C4-2B (cell line): ENCODE data around the gene WWOX.

Experiments
- H3K27ac ChIP-seq: fragments of 450-650 bp; 2 replicates; pipeline ENCODE4 v1.5.1; 2017
- ZFX ChIP-seq: fragments of 450-650 bp; IDR thresholded peaks from 2 replicates; pipeline ENCODE4 v1.6.1; 2017
- TF ChIP-seq, protein P1 (sequence below): fragments of 450-650 bp; conservative IDR thresholded peaks from 2 replicates; pipeline ENCODE4 v1.5.1; 2017; ENCODE audit warnings: mild to moderate bottlenecking

The WWOX gene

DNA sequence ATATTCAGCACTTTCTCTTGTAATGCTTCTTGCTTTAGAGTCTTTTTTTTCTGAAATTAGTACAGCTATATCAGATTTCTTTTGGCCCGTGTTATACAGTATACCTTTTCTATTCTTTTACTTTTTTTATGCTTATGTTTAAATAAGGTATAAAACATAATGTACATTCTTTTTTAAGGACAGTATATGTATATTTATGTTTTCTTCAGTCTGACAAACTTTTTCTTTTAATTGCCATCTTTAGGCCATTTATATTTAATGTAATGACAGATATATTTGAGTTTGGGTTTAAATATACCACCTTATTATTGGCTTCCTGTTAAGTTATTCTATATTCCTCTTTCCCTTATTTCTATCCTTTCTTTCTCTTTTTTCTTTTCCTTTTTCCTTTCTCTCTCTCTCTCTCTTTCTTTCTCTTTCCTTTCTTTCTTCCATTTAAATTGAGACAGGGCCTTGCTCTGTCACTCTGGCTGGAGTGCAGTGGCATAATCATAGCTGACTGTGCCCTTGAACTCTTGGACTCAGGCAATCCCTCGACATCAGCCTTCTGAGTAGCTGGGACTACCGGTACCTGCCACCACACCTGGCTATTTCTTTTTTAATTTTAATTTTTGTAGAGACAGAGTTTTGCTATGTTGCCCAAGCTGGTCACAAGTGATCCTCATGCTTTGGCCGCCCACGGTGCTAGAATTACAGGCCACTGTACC, 61.7 kb downstream of the WWOX start:
- TF ChIP-seq ZFX, result no peak
- TF ChIP-seq, protein P1, sequence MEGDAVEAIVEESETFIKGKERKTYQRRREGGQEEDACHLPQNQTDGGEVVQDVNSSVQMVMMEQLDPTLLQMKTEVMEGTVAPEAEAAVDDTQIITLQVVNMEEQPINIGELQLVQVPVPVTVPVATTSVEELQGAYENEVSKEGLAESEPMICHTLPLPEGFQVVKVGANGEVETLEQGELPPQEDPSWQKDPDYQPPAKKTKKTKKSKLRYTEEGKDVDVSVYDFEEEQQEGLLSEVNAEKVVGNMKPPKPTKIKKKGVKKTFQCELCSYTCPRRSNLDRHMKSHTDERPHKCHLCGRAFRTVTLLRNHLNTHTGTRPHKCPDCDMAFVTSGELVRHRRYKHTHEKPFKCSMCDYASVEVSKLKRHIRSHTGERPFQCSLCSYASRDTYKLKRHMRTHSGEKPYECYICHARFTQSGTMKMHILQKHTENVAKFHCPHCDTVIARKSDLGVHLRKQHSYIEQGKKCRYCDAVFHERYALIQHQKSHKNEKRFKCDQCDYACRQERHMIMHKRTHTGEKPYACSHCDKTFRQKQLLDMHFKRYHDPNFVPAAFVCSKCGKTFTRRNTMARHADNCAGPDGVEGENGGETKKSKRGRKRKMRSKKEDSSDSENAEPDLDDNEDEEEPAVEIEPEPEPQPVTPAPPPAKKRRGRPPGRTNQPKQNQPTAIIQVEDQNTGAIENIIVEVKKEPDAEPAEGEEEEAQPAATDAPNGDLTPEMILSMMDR, result no peak

DNA sequence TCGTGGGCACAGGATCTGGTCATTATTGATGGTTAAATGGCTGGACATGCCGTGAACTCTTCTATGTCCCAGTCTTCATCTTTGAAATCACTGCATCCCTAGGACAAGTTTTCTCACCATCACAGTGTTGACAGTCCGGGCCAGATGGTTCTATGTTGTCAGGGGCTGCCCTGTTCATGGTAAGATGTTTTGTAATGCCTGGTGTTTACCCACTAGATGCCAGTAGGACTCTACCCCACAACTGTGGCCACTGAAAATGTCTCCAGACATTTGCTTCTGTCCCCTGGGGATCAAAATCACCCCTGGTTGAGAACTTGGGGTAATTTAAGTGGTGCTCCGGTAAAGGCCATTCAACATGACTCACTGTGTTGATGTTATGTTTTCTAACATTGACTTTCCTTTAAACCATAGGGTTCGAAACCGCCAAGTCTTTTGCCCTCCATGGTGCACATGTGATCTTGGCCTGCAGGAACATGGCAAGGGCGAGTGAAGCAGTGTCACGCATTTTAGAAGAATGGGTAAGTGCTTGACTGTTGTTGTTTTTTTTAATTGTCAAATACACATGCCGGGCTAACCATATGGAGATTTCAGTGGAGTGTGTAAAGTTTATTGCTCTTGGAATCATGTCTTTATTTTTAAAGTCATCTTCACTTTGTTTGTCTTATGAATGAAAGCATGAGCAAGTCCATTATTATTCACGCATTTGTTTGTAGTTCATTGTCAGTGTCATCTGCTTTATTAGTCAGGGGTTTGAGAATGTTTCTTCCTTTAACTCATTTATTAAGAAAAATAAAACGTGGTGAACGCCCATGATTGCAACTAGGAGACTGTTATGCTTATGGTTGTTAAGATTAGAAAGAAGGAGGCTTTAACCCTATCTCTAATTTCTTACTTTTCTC, 64.6 kb downstream of the WWOX start:
- no peak overlapping the region; the same call in 1 of the 2 replicates for H3K27ac ChIP-seq
- TF ChIP-seq, protein P1, result no peak
- no peak for TF ChIP-seq ZFX

More for the DNA sequence above, 61.7 kb downstream of the WWOX start:
- H3K27ac ChIP-seq, result no peak overlapping the region

DNA sequence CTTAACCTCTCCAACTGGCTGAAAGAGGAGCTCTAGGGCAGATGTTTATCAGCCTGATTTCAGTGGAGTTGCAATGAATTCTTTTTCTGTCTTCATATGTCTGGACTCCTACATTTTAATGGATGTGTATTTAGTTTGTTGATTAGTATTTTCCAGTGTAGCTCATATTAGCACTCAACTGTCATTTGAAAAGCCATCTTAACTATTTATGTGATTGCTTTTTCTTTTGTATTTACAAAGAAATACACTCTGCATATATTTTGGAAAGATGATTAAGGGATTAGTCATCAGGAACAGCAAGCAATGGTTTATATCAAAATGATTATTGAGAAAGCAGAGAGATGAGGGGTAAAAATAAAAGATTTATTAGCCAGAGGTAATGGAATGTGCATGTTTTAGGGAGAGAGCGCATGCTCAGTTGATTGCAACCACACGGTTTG, 71.1 kb downstream of the WWOX start:
- TF ChIP-seq, protein P1, result no peak
- no peak for TF ChIP-seq ZFX
- H3K27ac ChIP-seq, result no peak overlapping the region

DNA sequence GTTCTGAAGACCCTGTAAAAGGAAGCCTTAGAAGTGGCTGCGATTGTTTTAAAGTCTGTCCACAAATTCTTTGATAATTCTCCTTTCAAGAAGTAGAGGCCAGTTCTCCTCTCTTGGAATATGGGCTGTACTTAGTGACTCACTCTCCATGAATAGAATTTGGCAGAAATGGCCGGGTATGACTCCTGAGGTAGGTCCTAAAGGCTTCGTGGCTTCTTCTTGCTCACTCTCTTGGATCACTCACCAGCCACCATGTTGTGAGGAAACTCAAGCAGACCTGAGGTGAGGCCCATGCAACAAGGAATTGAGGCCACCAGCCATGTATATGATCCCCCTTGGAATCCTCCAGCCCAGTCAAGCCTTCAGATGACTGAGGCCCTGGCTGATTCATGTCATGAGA, 75.8 kb downstream of the WWOX start:
- TF ChIP-seq ZFX, result no peak
- H3K27ac ChIP-seq, result no peak overlapping the region

DNA sequence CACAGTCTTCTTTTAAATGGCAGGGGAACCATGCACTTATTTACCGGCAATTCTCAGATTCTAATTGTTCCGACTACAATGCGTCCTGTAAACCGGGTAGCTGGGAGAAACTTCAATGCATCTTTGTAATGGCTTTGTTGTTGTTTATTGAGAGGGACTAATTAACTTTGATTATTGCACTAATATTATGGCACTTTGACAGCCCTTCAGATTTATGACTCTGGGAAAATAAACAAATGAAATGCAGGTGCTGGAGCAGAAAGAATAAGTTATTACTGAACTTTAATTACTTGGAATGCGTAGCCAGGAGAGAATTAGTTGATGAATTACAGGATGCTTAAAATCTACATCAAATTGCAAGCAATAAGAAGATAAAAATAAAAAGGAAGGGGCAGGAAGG, 77.0 kb downstream of the WWOX start:
- TF ChIP-seq, protein P1, result no peak
- TF ChIP-seq ZFX, result no peak
- no peak overlapping the region for H3K27ac ChIP-seq

DNA sequence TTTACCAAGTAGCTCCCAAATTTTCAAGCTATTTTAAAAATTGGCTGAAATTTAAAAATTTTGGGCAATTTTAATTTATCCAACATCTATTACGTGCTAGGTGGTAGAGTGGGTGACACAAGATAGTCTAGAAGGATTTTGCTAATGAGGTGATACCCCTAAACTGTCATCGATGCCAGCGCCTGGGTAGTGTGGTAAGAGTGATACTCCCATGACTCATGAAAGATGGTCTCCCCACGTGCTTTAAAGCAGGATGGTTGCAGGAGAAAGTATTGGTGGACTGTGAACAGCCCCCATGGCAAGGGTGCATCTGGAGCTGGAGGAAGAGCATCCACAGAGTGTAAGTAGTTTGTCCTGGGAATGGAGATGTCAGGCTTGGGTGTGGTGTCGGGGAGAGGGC, 77.8 kb downstream of the WWOX start:
- TF ChIP-seq, protein P1, result no peak
- no peak for TF ChIP-seq ZFX
- no peak overlapping the region for H3K27ac ChIP-seq

DNA sequence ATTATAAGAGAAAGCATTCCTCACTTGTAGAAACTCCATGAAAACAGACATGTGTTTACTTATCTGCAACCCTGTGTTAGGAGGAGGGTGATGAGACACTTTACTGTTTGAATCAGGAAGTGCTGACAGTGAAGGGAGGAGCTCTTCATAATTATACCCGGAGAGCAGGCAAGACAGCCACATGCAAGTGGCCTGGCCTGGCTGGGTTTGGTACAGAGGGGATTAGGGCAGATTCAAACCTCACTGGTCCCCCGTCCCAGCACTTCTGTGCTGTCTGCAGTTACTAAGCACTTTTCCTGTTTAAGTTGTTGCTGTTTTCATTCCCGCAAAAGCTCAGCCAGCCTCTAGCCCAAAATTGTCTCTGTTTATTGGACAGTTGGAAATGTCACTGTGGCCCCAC, 78.5 kb downstream of the WWOX start:
- no peak overlapping the region for H3K27ac ChIP-seq
- TF ChIP-seq, protein P1, result no peak
- TF ChIP-seq ZFX, result no peak
